Tibial nerve (tissue), 4 donors: ENCODE measurements around the gene FAM163B.

Experiments
- EP300 ChIP-seq, 2 donors: sonication (generic); formaldehyde crosslinking; IDR thresholded peaks; one replicate each; pipeline ENCODE4 v1.6.1; 2017; ENCODE audit warnings: antibody characterized with exemption in 2 of 2, mild to moderate bottlenecking in 1 of 2
- POLR2A ChIP-seq, 2 donors: fragments of 450-650 bp; IDR thresholded peaks; one replicate each; pipeline ENCODE4 v1.6.1; 2017; ENCODE audit warnings: antibody characterized with exemption in 2 of 2, mild to moderate bottlenecking in 2 of 2, moderate library complexity in 2 of 2
- TF ChIP-seq, protein P1 (sequence below), 5 experiments: fragments of 200-600 bp in 3 of 5; fragments of 450-650 bp in 2 of 5; sonication (generic) in 3 of 5; IDR thresholded peaks; one replicate each; pipeline ENCODE4 v1.5.1; 2016 to 2019; ENCODE audit warnings: antibody characterized with exemption in 5 of 5, mild to moderate bottlenecking in 3 of 5, moderate library complexity in 2 of 5

- TF ChIP-seq, protein P1, sequence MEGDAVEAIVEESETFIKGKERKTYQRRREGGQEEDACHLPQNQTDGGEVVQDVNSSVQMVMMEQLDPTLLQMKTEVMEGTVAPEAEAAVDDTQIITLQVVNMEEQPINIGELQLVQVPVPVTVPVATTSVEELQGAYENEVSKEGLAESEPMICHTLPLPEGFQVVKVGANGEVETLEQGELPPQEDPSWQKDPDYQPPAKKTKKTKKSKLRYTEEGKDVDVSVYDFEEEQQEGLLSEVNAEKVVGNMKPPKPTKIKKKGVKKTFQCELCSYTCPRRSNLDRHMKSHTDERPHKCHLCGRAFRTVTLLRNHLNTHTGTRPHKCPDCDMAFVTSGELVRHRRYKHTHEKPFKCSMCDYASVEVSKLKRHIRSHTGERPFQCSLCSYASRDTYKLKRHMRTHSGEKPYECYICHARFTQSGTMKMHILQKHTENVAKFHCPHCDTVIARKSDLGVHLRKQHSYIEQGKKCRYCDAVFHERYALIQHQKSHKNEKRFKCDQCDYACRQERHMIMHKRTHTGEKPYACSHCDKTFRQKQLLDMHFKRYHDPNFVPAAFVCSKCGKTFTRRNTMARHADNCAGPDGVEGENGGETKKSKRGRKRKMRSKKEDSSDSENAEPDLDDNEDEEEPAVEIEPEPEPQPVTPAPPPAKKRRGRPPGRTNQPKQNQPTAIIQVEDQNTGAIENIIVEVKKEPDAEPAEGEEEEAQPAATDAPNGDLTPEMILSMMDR (IDR thresholded peaks at IDR 0.05): no peak
- TF ChIP-seq POLR2A (IDR thresholded peaks at IDR 0.05): no peak
- TF ChIP-seq EP300 (IDR thresholded peaks at IDR 0.05): no peak
Measured at GRCh38 chr9:133571391-133571890, 37.7 kb downstream of the FAM163B start.
